IMR-90 (cell line): ENCODE measurements around the gene RANBP3.

Source experiments
- CHD1 ChIP-seq: IDR thresholded peaks from 2 replicates; pipeline ENCODE4 v1.6.1; 2012; ENCODE audit warnings: low read depth, low read length, improper control_type of control experiment
- MXI1 ChIP-seq: IDR thresholded peaks from 2 replicates; pipeline ENCODE4 v1.6.1; 2012; ENCODE audit warnings: low read depth, mild to moderate bottlenecking, low read length, moderate library complexity, borderline replicate concordance
- POLR2A ChIP-seq: IDR thresholded peaks from 2 replicates; pipeline ENCODE4 v1.6.1; 2012; ENCODE audit warnings: mild to moderate bottlenecking, low read depth, low read length
- TF ChIP-seq, protein P1 (sequence below): conservative IDR thresholded peaks from 2 replicates; pipeline ENCODE4 v1.5.1; 2012; ENCODE audit warnings: mild to moderate bottlenecking, low read depth, low read length, improper control_type of control experiment

DNA sequence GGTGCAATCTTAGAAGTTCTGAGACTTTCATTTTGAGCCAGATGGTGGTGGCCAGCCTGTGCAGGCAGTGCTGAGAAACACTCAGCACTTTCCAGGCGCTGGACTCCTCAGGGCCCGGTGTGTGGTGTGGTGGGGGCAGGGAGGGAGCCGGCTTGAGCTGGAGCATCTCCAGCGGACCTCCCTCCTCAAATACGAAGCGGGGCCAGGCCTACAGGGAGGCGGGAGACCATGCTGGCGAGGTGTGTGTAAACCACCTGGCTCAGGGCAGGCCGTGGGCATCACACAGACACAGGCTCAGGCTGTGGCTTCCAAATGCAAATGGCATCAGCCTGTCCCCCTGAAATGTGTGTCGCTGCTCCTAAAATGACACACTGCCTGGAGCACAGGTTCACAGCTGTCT is 33.3 kb upstream of the RANBP3 start:
- TF ChIP-seq, protein P1, sequence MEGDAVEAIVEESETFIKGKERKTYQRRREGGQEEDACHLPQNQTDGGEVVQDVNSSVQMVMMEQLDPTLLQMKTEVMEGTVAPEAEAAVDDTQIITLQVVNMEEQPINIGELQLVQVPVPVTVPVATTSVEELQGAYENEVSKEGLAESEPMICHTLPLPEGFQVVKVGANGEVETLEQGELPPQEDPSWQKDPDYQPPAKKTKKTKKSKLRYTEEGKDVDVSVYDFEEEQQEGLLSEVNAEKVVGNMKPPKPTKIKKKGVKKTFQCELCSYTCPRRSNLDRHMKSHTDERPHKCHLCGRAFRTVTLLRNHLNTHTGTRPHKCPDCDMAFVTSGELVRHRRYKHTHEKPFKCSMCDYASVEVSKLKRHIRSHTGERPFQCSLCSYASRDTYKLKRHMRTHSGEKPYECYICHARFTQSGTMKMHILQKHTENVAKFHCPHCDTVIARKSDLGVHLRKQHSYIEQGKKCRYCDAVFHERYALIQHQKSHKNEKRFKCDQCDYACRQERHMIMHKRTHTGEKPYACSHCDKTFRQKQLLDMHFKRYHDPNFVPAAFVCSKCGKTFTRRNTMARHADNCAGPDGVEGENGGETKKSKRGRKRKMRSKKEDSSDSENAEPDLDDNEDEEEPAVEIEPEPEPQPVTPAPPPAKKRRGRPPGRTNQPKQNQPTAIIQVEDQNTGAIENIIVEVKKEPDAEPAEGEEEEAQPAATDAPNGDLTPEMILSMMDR, result no peak
- TF ChIP-seq MXI1 (no peak), POLR2A (no peak), CHD1 (no peak)
